ENCODE data around the gene CEP350.

- TF ChIP-seq RBBP5 (conservative IDR thresholded peaks at IDR 0.05) = no peak
- TF ChIP-seq POLR2AphosphoS5 (IDR thresholded peaks at IDR 0.05; ENCODE audit: low read length) = no peak
- TF ChIP-seq MXI1 (IDR thresholded peaks at IDR 0.05; ENCODE audit: low read depth, low read length) = no peak
- TF ChIP-seq RFX5 (IDR thresholded peaks at IDR 0.05; ENCODE audit: low read depth, low read length) = no peak
- TF ChIP-seq NFXL1 (IDR thresholded peaks at IDR 0.05; ENCODE audit: borderline replicate concordance) = no peak
- TF ChIP-seq SKIL (IDR thresholded peaks at IDR 0.05; ENCODE audit: low read depth, poor library complexity, severe bottlenecking) = no peak
- TF ChIP-seq YBX1 (IDR thresholded peaks at IDR 0.05) = no peak
- no peak for TF ChIP-seq TAF1 (IDR thresholded peaks at IDR 0.05; ENCODE audit: borderline replicate concordance, low read depth, low read length)
- no peak for TF ChIP-seq HDAC2 (IDR thresholded peaks at IDR 0.05)
Observed at GRCh38 chr1:179921472-179921871, 33.1 kb upstream of the CEP350 start.

Data from GM12878 (cell line).